A204.1 (cell line): ENCODE results near the gene GRK6.
"Not testable (repeated sequence)": the region's sequence is repeated elsewhere in the genome, so short reads cannot be mapped to it uniquely, and the experiment has no call there.

Source experiments
- FAIRE-seq: peaks from 2 replicates; lab custom pipeline; 2012; peaks lifted over from hg19 to GRCh38; lab: Jason Lieb, UNC

Gene GRK6

DNA sequence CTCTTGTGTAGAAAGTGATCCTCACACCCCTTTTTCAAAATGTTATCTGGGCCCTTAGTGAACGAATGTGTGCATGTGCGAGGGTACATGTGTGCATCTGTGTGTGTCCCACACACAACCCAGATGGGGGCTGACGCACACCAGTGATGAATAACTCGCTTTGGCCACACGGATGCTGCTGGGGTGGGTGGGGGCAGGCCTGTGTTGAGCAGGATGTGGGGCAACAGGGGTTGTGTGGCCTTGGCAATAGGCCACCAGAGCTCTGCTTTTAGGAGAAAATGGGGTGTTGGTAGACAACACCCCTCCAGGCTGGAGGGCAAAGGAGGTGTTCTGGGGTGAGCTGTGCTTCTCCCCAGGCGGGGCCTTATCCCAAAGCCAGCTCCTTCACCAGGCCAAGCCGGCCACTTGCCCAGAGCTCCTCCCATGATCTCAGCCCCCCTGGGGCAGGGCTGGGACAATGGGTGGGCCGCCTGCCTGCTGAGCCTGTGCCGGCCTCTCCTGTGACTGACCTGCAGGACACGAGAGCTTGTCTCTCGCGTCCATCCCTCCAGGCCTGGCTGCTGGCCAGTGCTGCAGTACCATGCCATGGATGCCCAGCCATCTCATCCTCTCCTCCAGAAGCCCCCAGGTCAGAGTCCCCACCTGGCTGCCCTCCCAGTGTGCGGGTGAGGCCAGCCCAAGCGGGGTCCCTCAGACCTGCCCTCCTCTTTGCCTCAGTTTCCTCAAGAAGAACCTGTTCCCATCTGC is 45.3 kb downstream of the GRK6 start:
- FAIRE-seq = no peak

DNA sequence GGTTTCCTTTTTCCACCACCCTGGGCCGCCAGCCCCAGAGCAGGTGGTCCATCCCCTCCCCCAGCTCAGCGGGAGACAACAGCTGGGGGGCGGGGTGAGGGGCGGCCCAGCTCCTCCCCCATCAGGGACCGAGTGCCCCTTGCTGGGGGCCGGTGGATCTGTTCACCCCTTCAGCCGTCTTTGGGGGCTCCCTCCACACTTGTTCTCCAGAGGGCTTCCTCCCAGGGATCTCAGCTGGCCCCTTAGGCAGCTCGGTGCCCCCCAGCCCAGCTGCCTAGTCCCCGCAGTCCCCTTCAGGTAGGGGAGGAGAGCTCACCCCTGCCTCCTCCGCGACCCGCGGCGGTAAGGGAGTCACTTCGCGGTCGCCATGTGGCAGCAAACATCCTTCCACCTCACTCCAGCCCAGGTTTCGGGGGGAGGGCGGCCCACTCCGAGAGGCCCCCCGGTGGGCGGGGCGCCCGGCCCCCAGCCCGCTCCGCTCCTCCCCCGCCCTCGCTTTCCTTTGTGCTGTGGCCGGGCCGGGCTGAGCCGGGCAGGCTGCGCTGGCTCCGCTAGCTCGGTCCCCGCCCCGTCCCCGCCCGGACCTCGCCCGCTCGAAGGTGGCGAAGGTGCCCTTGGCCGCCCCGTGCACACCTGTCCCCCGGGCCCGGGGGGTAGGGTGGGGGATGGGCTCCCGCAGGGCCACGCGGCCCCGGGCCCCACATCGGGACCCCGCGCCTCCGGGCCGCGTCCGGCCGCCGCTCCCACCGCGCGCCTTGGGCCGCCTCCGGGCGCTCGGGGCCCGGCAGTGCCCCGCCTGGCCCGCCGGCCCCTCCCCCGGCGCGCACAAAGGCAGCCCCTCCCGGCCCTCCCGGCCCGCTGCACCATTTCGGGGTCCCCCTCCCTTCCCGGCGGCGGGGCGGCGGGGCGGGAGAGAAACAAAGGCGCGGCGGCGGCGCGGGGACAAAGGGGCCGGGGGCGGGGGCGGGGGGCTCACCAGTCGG is 46.3 kb downstream of the GRK6 start:
- FAIRE-seq = no peak

DNA sequence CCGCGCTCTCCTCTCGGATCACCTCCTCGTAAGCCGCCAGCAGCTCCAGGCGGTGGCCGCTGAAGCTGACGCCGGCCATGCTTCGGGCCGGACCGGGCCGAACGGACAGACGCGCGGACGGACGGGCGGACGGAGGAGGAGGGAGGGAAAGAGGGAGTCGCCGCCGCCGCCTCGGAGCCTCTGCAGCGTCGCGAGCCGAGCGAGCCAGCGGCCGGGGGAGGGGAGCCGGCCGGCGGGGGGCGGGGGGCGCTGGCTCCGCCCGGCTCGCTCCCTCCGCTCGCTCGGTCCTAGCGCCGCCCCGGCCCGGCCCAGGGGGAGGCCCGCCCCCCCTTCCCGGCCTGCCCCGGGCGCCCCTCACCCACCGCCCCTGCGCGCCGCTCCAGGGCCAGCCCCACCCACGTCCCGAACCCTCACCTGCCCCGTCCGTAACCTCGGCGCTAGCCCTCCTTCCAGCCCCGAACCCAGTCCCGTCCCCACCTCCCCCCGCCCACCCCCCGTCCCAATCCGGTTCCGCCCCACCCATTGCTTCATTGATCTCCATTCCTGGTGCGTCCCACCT is 47.0 kb downstream of the GRK6 start, which contains the start of gene DBN1:
DBN1 (minus strand) TSS at position 192 of the 559 bp plus-strand sequence; CDS start at position 79, 113 bp downstream.
- no peak for FAIRE-seq

DNA sequence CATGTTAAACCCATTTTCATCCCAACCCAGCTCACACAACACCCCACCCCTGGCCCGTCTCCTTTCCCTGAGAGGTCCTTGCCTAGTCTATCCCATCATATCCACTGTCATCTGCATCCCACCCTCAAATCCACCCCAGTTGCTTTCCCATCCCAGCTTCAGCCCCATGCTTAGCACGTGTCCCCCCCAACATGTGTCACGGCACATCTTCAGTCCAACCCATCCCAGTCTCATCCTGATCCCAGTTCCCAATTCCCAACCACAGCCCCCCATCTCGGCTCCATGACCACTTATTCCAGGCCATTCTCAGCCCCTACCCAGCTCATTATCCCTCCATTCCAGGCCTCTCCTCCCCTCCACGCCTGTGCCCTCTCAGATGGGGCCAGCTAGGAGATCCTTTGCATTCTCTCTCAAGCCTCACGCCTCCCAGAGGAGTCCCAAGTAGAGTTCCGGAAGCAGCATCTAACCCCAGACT is 47.6 kb downstream of the GRK6 start:
- no peak for FAIRE-seq

DNA sequence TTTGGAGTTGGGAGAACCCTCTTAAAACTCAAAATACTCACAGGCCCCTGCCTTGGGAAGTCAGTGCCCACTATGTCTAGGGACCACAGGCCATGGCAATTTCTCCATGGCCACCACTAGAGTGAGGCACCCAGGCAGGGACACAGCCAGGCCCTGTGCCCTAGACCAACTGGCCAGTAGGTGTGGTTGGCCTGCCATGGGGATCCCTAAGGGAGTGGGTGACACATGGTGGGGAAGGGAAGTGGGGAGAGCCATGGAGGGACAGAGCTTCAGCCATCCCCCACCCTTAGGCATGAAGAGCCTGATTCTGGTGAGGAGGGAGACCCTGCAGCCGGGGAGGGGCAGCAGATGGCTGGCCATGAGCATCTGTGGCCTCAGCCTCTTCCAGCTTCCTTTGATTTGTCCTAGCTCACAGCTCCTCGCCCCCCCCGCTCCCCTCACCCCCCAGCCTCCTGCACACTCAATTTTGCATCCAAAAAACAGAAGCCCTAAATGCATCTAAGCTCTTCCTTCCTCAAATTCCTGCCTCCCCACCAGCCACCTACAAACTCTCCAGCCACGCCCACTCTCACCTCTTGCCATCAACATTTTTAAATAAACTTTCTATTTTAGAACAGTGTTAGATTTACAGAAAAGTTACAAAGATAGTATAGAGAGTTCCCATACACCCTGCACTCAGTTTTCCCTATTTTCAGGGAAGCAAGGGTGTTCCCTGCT is 48.5 kb downstream of the GRK6 start:
- FAIRE-seq = no peak

DNA sequence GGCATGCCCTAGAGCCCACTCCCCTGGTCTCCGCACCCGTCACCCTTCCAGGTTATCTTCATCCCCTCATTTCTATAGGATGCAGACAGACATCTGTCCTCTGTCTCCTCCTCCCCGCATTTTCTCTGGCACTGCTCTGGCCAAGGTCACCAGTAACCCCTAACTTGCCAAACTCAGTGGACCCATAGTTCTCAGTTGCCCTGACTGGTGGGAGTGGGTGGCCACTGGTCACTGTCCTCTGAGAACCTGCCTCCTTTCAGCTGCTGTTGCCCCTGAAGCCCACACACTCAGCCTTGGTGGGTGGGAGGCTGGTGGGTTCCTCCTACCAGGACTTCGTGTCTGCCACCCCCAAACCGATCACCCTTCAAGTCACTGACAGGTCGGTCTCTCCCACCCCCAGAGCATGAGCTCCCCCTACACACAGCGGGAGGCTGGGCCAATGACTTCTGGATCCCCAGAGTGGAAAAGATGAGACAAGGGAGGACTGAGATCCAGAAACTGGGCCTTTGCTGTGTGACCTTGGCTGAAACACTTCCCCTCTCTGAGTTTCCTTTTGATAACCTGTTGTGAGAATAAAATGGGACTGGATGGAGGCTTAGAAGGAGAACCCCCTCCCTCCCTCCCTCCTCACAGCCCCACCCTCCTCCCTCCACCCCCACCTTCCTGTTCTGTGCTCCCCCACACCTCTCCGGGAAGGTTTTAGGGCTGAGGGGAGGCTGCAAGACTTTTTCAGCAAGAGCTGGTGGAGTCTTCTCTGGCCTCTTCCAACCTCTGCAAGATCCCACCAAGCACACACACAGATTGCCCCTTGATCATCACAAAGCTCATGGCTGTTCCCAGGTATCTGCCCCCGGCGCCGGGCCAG is 49.3 kb downstream of the GRK6 start:
- no peak for FAIRE-seq

DNA sequence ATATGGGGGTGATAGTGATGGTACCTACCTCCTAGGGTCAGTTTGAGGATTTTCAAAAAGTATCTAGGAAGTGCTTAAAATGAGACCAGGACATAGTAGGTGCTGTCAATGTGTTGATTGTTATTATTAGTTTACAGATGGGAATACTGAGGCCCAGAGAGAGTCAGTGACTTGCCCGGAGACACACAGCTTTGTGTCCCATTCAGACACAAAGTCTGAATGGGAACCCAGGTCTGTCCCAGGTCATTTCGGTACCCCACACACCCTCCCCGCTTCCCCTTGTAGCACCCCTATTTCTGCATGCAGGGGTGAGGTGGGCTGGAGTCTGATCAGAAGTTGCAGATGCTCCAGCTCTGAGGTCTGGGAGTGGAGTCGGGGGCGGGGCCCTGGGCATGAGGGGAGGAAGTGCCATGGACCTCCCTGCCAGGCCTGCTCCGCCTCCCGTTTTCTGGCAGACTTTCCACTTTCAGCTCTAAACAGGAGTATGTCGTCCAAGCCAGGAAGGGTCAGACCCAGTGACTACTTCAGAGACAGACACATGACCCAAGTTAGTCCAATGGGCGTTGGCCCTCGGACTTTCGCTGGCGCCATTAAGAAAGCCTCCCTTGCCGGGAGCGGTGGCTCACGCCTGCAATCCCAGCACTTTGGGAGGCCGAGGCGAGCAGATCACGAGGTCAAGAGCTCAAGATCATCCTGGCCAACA is 50.2 kb downstream of the GRK6 start:
- no peak for FAIRE-seq

DNA sequence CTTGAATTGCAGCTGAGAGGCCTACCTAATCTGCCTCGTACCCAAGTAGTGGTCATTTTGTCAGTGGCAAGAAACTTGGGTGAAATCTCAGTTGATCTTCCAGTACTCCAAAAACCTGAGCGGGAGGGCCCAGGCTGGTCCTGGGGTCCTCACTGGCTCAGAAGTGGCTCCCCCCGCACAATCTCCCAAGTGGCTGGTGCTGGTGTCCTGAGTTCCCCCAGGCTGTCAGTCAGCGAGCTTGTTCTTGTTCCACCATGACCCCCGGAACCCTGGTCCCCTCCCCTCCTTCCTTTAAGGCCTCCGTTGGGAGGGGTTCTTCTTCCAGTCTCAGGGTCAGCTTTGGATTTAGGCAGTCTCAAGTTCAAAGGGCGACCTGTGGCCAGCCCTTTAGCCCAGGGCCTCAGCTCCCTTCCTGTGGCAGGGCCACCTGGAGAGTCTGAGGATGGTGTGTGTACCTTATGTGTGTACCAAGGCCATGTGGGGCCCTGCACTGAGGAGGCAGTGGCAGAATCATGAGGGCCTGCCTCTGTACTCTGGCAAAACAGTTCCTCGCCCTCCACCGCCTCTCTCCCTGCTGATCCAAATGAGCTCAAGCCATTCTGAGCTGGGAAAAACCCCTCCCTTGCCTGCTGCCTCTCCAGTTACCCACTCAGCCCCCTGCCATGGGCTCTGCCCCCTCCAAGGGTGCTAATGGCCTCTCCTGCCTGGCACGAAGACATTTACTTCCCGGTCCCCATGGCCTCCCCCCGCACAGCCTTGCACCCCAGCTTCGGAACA is 51.4 kb downstream of the GRK6 start:
- FAIRE-seq = no peak

DNA sequence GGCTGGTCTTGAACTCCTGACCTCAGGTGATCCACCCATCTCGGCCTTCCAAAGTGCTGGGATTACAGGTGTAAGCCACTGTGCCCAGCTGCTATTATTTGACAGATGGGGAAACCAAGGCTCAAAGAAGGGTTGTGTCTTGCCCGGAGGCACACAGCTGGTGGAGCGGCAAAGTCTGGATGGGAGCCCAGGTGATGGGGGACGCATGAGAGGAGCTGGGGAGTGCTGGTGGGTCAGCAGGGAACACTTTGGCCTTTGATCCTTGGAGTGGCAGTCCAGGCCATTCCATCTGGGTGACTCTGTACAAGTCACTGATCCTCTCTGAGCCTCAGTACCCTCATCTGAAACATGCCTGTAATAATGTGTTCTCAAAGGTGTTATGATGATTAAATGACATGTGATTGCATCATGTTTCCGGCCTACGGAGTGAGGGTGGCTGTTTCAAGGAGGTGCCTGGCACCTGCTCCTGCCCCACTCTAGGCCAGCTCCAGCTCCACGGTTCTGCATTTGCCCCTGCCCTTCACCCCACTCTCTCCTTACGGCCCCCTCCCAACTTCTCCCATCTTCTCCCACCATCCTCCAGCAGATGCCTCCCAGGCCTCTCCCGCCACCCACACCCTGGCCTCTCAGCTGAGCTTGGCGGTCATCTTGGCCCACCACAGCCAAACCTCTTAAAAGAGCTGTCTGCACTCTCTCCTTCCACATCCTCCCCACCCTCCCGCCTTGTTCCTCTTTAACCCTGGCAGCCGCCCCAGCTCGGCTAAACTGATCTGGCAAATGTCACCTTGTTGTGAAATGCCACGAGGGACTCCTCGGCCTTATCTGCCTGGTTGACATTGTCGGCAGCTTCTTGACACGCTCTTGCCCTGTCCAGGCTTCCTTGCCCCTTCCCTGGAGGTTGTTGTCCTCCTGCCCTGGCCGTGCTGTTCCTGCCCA is 52.5 kb downstream of the GRK6 start:
- no peak for FAIRE-seq

DNA sequence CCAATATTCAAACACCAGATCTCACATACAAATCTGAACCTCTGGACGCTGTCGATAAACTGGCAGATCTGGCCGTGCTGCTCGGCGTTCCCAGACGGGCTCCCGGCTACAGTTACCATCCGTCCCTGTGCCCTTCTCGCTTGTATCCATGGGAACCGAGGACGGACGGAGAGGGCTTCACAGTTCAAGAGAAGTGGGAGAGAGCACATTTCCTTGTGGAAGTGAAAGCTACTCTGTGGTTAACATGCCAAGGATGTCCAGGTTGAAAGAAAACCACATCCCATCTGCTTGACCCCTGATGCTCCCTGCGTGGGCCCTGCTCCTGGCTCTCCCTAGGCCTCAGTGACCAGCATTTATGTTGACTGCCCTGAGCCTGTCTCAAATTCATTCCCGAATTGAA is 53.3 kb downstream of the GRK6 start:
- FAIRE-seq = no peak

DNA sequence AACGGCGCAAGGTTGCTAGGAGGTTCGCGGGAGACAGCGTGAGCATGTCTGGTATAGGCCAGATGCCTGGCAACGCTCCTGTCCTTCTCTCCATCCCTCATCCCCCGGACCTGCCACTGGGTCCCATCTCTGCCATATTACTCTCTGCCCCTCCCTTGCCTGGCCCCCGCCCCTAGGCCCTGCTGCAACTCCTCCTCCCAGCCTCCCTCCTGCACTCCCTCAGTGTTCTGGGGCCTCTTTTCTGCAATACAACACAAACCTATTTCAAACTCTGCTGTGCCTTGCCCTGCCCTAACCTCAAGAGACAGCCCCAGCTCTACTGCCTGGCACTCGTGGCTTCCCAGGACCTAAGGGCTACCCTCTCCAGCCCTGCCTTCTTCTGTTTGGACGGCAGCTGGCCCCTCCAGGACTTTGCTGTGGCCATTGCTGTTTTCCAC is 55.9 kb downstream of the GRK6 start:
- FAIRE-seq = no peak

DNA sequence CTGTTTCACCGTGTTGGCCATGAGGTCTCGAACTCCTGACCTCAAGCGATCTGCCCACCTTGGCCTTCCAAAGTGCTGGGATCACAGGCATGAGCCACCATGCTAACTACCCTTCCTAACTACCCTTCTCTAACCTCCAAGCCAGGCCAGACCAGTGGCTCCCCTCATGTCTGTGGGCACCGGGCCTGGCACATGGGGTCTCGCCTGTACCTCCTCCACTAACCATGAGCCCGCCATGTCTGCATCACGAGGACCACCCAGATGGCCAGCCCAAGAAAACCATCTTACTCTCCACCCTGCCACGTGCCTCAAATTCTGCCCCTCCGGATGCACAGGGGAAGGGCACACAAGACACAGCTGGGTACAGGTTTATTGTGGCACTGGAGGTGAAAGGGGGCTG is 56.6 kb downstream of the GRK6 start:
- FAIRE-seq = no peak

DNA sequence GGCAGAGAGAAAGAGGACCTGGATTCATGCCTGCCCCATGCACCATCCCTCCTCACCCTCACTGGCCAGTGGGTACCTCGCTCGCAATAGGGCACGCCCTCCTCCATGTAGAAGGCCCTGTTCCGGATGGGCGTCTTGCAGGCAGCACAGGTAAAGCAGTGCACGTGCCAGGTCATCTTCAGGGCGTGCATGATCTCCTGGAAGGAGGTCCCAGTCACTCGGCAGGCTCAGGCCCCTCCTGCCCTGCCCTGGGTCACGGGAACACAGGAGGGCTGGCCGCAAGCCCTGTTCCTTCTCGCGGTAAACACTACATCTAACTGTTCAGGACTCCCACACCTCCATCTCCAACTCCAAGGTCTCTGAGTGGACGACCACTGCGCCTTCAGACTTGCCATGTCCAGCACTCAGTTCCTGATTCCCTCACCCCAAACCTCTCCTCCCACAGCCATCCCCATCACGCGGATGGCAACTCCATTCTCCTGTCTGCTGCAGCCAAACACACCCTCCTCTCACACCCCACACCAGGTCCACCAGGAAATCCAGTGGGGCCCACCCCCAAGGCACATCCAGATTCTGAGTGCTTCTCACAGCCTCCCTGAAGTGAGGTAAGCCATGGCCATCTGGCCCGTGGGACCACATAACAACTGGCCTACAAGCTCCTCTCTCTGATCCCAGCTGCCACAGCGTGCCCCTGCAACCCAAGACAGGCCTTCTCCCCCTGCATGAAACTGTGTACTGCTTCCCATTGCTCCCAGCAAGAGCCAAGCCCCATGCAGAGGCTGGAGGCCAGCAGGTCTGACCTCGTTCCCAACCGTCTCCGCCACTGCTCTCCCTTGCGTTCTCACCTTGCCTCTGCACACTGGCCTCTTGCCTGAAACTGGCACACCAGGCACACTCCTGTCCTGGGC is 57.8 kb downstream of the GRK6 start:
- no peak for FAIRE-seq

DNA sequence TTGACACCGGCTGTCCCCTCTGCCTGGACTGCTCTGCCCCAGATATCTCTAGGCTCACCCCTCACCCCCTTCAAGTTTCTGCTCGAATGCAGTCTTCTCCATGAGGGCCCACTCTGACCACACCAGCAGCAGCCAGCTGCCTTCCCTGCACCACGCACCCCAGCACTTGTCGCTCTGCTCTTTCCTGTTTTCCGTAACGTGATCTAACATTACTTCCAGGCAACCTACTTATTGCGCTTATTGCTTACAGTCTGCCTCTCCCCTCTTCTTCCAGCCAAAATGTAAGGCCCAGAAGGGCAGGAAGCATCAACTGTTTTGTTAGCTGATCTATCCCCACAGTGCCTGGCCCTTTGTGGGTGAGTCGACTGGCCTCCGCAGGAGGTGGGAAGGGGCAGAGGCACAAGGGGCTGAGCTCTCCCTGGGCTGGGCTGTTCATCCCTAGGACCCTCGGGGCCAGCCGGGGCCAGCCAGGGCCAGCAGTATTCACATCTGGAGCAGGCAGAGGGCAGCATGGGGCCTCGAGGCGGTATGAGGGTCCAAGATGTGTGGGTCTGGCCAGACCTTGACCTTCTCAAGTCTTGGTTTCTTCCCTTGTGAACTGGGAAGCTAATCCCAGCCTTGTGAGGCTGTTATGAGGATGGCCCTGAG is 58.5 kb downstream of the GRK6 start:
- no peak for FAIRE-seq

DNA sequence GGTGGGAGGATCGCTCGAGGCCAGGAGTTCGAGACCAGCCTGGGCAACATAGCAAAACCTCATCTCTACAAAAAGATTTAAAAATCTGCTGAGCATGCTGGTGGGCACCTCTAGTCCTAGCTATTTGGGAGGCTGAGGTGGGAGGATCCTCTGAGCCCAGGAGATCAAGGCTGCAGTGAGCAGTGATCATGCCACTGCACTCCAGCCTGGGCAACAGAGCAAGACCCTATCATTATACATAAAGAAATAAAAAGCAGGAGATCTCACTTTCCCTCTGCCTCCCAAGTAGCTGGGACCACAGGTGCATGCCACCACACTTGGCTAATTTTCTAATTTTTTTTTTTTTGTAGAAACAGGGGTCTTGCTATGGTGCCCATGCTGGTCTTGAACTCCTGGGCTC is 59.3 kb downstream of the GRK6 start:
- FAIRE-seq = not testable (repeated sequence)

DNA sequence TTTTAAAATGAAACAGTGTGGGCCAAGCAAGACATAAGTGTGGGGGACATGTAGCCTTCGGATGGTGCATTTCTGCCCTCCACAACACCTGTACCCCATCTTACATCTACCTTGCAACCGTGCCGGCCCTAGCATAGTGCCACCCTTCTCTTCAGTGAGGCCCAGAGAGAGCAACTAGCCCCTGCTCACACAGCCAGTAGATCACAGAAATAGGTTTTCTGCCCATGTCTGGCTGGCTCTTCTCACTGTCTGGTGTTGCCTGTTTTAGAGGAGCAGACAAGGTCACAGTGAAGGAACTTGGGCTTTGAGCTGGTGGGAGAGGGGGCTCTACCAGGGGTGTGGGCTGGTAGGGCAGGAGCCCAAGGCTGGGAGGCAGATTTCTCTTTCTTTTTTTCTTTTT is 59.8 kb downstream of the GRK6 start:
- FAIRE-seq = no peak

DNA sequence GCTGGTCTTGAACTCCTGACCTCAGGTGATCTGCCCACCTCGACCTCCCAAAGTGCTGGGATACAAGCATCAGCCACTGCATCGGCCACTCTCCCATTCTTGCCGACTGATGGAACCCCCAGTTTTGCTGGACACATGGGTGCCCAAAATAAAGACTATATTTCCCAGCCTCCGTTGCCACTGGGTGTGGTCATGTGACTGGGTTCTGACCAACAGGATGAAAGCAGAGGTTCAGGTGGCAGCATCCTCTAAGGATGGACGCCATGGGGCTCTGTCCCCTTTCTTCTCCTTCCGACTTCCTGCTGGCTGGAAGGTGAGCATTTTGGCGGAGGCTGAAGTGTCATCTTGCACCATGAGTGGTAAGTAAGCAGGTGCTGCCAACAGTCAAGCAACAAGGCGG is 60.7 kb downstream of the GRK6 start:
- FAIRE-seq = no peak
